GM12874 (cell line): ENCODE data around the gene PCCA.

Experiments
- TF ChIP-seq, protein P1 (sequence below): IDR thresholded peaks from 2 replicates; pipeline ENCODE4 v1.5.1; 2011; ENCODE audit warnings: low read depth, mild to moderate bottlenecking, control low read depth, low read length, moderate library complexity; ENCODE audit not compliant: insufficient read depth

PCCA gene

GRCh38 chr13:100344544-100344943 lies 255.7 kb downstream of the PCCA start:
- TF ChIP-seq, protein P1, sequence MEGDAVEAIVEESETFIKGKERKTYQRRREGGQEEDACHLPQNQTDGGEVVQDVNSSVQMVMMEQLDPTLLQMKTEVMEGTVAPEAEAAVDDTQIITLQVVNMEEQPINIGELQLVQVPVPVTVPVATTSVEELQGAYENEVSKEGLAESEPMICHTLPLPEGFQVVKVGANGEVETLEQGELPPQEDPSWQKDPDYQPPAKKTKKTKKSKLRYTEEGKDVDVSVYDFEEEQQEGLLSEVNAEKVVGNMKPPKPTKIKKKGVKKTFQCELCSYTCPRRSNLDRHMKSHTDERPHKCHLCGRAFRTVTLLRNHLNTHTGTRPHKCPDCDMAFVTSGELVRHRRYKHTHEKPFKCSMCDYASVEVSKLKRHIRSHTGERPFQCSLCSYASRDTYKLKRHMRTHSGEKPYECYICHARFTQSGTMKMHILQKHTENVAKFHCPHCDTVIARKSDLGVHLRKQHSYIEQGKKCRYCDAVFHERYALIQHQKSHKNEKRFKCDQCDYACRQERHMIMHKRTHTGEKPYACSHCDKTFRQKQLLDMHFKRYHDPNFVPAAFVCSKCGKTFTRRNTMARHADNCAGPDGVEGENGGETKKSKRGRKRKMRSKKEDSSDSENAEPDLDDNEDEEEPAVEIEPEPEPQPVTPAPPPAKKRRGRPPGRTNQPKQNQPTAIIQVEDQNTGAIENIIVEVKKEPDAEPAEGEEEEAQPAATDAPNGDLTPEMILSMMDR = no peak

DNA sequence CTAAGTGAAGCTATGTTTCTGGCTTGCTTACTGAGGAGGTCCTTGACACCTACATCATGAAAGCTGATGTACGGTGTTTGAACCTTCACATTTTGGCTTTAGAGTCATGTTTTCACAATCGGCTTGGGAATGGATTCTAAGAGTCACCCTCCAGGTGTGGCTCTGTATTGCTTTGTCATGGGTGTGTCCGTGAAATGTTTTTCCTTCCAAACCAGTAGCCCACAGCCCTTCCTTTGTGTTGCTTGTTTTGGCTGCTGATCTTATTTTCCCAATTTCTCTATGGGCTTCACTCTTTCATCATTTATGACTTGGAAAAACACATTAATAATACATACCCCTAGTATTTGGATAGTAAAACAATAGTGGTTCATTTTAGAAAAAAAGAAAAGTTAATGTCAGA lies 259.1 kb downstream of the PCCA start:
- TF ChIP-seq, protein P1 = no peak

DNA sequence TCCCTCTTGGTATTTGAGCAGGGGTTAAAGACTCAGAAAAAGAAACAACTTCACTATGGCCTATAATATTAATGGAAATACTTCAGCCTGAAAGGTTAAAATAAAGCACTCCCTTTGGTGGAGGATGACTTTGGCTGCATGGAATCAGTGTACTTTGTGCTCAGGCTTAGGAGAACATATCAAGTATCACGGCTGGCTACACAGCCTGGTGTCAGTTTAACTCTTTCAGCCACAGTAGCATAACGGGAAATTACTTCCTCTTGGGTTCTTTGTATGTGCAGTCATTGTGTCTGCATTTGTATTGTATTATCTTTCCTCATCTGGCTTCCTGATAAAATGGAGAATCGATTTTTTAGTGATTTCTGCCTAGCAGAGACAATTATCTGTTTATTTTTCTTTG lies 260.7 kb downstream of the PCCA start:
- TF ChIP-seq, protein P1 = no peak

- TF ChIP-seq, protein P1 = no peak
These were observed 261.7 kb downstream of the PCCA start for GRCh38 chr13:100350601-100351000.

- TF ChIP-seq, protein P1 = no peak
These were observed 267.5 kb downstream of the PCCA start for GRCh38 chr13:100356426-100356825.

DNA sequence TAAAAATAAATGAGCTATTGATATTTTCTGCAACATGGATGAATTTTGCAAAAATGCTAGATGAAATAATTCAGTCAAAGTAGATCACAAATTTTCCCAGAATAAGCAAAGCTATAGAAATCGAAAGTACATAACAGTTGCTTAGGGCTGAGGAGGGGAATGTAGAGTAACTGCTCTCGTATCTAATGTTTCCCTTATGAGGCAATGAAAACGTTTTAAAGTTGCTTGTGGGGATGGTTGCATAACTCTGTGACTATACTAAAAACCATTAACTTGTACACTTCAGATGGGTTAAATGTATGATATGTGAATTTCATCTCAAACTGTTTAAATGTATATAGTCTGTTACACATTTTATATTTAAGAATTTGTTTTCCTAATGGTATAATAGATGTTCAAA lies 268.0 kb downstream of the PCCA start:
- TF ChIP-seq, protein P1 = no peak

DNA sequence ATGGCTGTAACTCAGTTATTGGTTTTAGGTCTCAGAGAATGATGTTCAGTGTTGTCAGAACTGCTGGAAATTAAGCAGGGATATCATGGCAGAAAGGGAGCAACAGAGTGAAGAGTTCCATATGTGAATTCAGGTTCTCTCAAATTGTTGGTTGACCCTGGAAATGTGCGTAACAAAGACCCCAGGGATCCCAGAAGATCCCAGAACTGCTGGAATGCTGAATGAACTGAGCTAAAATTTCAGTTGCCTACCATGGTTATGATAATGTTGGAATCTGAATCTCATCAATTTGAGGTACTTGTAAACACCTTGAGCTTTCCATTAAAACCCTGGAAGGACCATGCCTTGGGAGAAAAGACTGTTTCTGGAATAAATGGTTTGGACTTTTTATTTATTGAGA lies 268.9 kb downstream of the PCCA start:
- TF ChIP-seq, protein P1 = no peak

- TF ChIP-seq, protein P1 = no peak
These were observed 272.6 kb downstream of the PCCA start for GRCh38 chr13:100361504-100361903.
